Neural crest cell (in vitro differentiated cells): ENCODE results near the gene CFAP58. TPM values are rescaled to one million over a fixed set of nuclear protein-coding genes. Genes with fewer than 3 reads are reported as not detected.

Experiments used
- DNase-seq: peaks from one replicate; pipeline ENCODE4 v3.0.0; 2021; ENCODE audit warnings: low read depth, mixed read lengths, low spot score
- H3K27ac Mint-ChIP-seq: one replicate; pipeline ENCODE4 v1.8.0; 2021; ENCODE audit warnings: mild to moderate bottlenecking, mixed read lengths; ENCODE audit not compliant: unreplicated experiment
- H3K27me3 Mint-ChIP-seq: 2 replicates; pipeline ENCODE4 v1.8.0; 2021; ENCODE audit warnings: low read depth, mild to moderate bottlenecking, mixed read lengths
- H3K36me3 Mint-ChIP-seq: 2 replicates; pipeline ENCODE4 v1.8.0; 2021; ENCODE audit warnings: low read depth, mild to moderate bottlenecking, mixed read lengths
- H3K4me1 Mint-ChIP-seq: 2 replicates; pipeline ENCODE4 v1.8.0; 2021; ENCODE audit warnings: mixed read lengths
- H3K4me3 Mint-ChIP-seq: one replicate; pipeline ENCODE4 v1.8.0; 2021; ENCODE audit warnings: mild to moderate bottlenecking, mixed read lengths
- H3K9me3 Mint-ChIP-seq: 2 replicates; pipeline ENCODE4 v1.8.0; 2021; ENCODE audit warnings: mixed read lengths
- CTCF ChIP-seq: fragments of 200-600 bp; sonication (generic); conservative IDR thresholded peaks from 2 replicates; pipeline ENCODE4 v1.5.0; 2021; ENCODE audit warnings: antibody characterized with exemption, mild to moderate bottlenecking
- total RNA-seq: library from RNA; stranded (reverse); gene quantifications from 2 replicates; pipeline ENCODE4 v1.2.1, GENCODE V29; 2021

Gene CFAP58
- total RNA-seq, 1 donor from 2014 or later = 0.44 TPM

GRCh38 chr10:104336821-104337467, 16.7 kb upstream of the CFAP58 start:
- no peak for DNase-seq
- Mint-ChIP-seq H3K4me3 (peak overlapping the region; percentile 94), H3K4me1 (peaks cover 42% of the 10 kb centered on the region)

GRCh38 chr10:104337521-104337984, 16.1 kb upstream of the CFAP58 start:
- Mint-ChIP-seq H3K4me3 (peak overlapping the region; percentile 94), H3K4me1 (peaks cover 39% of the 10 kb centered on the region), H3K27ac (peak overlapping the region; percentile 43), H3K36me3 (no peaks in the 10 kb centered on the region), H3K27me3 (peaks cover 83% of the 10 kb centered on the region), H3K9me3 (no peaks in the 10 kb centered on the region)
- no peak for TF ChIP-seq CTCF
- no peak for DNase-seq

More at GRCh38 chr10:104336821-104337467, 16.7 kb upstream of the CFAP58 start:
- H3K27ac Mint-ChIP-seq = peak overlapping the region; percentile 71
- no peaks in the 10 kb centered on the region for H3K9me3 Mint-ChIP-seq
- peaks cover 83% of the 10 kb centered on the region for H3K27me3 Mint-ChIP-seq
- no peak for TF ChIP-seq CTCF
- H3K36me3 Mint-ChIP-seq = no peaks in the 10 kb centered on the region

DNA sequence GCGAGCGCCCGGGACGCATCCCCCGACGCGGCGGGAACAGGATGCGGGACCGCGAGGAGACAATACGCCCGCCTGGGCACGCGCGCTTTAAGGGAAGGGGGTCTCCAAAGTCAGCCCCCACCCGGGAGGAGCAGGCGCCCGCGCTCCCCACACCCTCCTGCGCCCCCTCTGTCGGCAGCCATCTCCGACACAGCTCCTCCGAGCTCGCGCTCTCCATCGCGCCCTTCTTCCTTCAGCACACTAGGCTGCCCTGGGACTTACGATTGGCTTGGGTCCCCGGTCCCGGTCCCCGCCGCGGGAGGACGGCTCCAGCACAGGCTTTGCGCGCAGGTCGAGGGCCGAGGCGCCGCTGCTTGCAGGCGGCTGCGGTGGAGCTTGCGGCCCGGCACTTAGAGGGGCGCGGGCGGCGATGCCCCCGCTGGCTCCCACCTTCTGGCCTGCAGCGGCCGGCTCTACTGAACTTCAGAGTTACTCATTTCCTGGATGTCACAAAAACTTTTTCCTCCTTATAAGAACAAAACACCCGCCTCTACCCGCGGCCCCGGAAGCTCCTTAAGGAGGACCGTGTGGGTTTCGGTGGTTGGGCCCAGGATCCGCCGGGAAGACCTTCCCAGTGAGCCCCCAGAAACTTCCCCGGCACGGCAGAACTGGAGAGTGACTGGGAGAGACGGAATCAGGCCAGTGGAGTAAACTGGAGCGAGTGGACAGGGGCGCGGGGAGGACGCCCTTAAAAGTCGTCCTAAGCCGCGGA, 15.5 kb upstream of the CFAP58 start, which contains the start of gene ITPRIP:
ITPRIP (minus strand) TSS at position 481 of the 751 bp plus-strand sequence. CDS start 22,414 bp downstream, outside the sequence.
- H3K4me3 Mint-ChIP-seq = peak within 1 kb of the TSS; percentile 94
- H3K27ac Mint-ChIP-seq = peak within 1 kb of the TSS; percentile 99
- TF ChIP-seq CTCF = peak; percentile 47
- peaks cover 82% of the 10 kb centered on the region for H3K27me3 Mint-ChIP-seq
- no peaks in the 10 kb centered on the region for H3K9me3 Mint-ChIP-seq
- H3K4me1 Mint-ChIP-seq = peaks cover 33% of the 10 kb centered on the region
- DNase-seq = peak; percentile 59
- no peaks in the 10 kb centered on the region for H3K36me3 Mint-ChIP-seq

GRCh38 chr10:104339469-104340110, 14.0 kb upstream of the CFAP58 start:
- peaks cover 25% of the 10 kb centered on the region for H3K4me1 Mint-ChIP-seq
- no peak for DNase-seq
- no peak overlapping the region for H3K27ac Mint-ChIP-seq
- no peaks in the 10 kb centered on the region for H3K36me3 Mint-ChIP-seq
- TF ChIP-seq CTCF = no peak
- peaks cover 76% of the 10 kb centered on the region for H3K27me3 Mint-ChIP-seq
- peak overlapping the region; percentile 94 for H3K4me3 Mint-ChIP-seq
- H3K9me3 Mint-ChIP-seq = no peaks in the 10 kb centered on the region

- Mint-ChIP-seq H3K36me3 (no peaks in the 10 kb centered on the region), H3K27ac (no peak overlapping the region), H3K4me1 (peaks cover 24% of the 10 kb centered on the region), H3K27me3 (peaks cover 71% of the 10 kb centered on the region), H3K9me3 (no peaks in the 10 kb centered on the region), H3K4me3 (peak overlapping the region; percentile 94)
- TF ChIP-seq CTCF = no peak
- no peak for DNase-seq
These were observed 13.5 kb upstream of the CFAP58 start for GRCh38 chr10:104340111-104340526.
